Measurements from ENCODE around the gene ABCA8.

GRCh38 chr17:68953340-68953997 lies 1.7 kb downstream of the ABCA8 start:
- TF ChIP-seq CTCF (conservative IDR thresholded peaks at IDR 0.05 in 1 of 2, IDR thresholded peaks at IDR 0.05 in 1 of 2; ENCODE audit: extremely low read depth in 1 of 2, insufficient read depth in 1 of 2, low read depth in 1 of 2, low read length in 2 of 2) (no peak), EZH2 (IDR thresholded peaks at IDR 0.05; ENCODE audit: borderline replicate concordance, low read length) (no peak)
